Non-pigmented ciliary epithelial cell (primary cell): Measurements from ENCODE around the gene ZNF574.
"Not testable (repeated sequence)": the region's sequence is repeated elsewhere in the genome, so short reads cannot be mapped to it uniquely, and the experiment has no call there.

ENCODE experiments used
- DNase-seq: peaks from one replicate; pipeline ENCODE4 v3.0.0-alpha.2; 2010; ENCODE audit warnings: low read depth

The ZNF574 gene

GRCh38 chr19:42075616-42076379 lies at the start of gene ZNF574:
TSS of gene ZNF574 (plus strand) at chr19:42076166. CDS start at chr19:42078607, 2,441 bp downstream.
- peak; percentile 96 for DNase-seq

- no peak for DNase-seq
Observed at GRCh38 chr19:42028304-42029216, 47.4 kb upstream of the ZNF574 start.

- no peak for DNase-seq
Observed at GRCh38 chr19:42030645-42031440, 45.1 kb upstream of the ZNF574 start.

GRCh38 chr19:42032431-42032830 lies 43.5 kb upstream of the ZNF574 start:
- DNase-seq: no peak

GRCh38 chr19:42033413-42033812 lies 42.6 kb upstream of the ZNF574 start:
- no peak for DNase-seq

- DNase-seq: not testable (repeated sequence)
Observed at GRCh38 chr19:42034640-42035391, 41.1 kb upstream of the ZNF574 start.

- DNase-seq: no peak
Observed at GRCh38 chr19:42037649-42038048, 38.3 kb upstream of the ZNF574 start.

GRCh38 chr19:42038666-42039065 lies 37.3 kb upstream of the ZNF574 start:
- DNase-seq: no peak

- no peak for DNase-seq
Observed at GRCh38 chr19:42040031-42040430, 35.9 kb upstream of the ZNF574 start.

GRCh38 chr19:42040491-42040890 lies 35.5 kb upstream of the ZNF574 start:
- DNase-seq: not testable (repeated sequence)

GRCh38 chr19:42042455-42043170 lies 33.4 kb upstream of the ZNF574 start:
- DNase-seq: no peak

GRCh38 chr19:42045575-42045974 lies 30.4 kb upstream of the ZNF574 start:
- no peak for DNase-seq

- no peak for DNase-seq
Observed at GRCh38 chr19:42048992-42049391, 27.0 kb upstream of the ZNF574 start.

GRCh38 chr19:42051166-42052115 lies 24.5 kb upstream of the ZNF574 start:
- no peak for DNase-seq

- no peak for DNase-seq
Observed at GRCh38 chr19:42052241-42052863, 23.6 kb upstream of the ZNF574 start.

GRCh38 chr19:42053037-42053935 lies 22.7 kb upstream of the ZNF574 start:
- no peak for DNase-seq

- no peak for DNase-seq
Observed at GRCh38 chr19:42054205-42054604, 21.8 kb upstream of the ZNF574 start.

- no peak for DNase-seq
Observed at GRCh38 chr19:42057846-42058245, 18.1 kb upstream of the ZNF574 start.
